NCI-H1436 (cell line): ENCODE measurements around the gene EML5.
"Not testable (repeated sequence)": the region's sequence is repeated elsewhere in the genome, so short reads cannot be mapped to it uniquely, and the experiment has no call there.

Experiments used
- DNase-seq: peaks from one replicate; lab custom pipeline; 2025; lab: John Stamatoyannopoulos, UW

Gene EML5

GRCh38 chr14:88802596-88802995 lies 9.8 kb upstream of the EML5 start:
- no peak for DNase-seq

GRCh38 chr14:88799522-88799921 lies 6.8 kb upstream of the EML5 start:
- no peak for DNase-seq

GRCh38 chr14:88798156-88798555 lies 5.4 kb upstream of the EML5 start:
- DNase-seq, result peak; percentile 53

GRCh38 chr14:88793259-88793625 lies 489 bp upstream of the EML5 start:
- no peak for DNase-seq

- DNase-seq, result peak; percentile 16
These were observed 902 bp downstream of the EML5 start for GRCh38 chr14:88791629-88792472.

- no peak for DNase-seq
These were observed 1.5 kb downstream of the EML5 start for GRCh38 chr14:88791252-88791621.

- no peak for DNase-seq
These were observed 2.1 kb downstream of the EML5 start for GRCh38 chr14:88790501-88791251.

- DNase-seq, result not testable (repeated sequence)
These were observed 3.2 kb downstream of the EML5 start for GRCh38 chr14:88789573-88789972.

- DNase-seq, result no peak
These were observed 6.0 kb downstream of the EML5 start for GRCh38 chr14:88786715-88787114.

GRCh38 chr14:88785911-88786310 lies 6.8 kb downstream of the EML5 start:
- no peak for DNase-seq

- no peak for DNase-seq
These were observed 17.2 kb downstream of the EML5 start for GRCh38 chr14:88775532-88775931.

- DNase-seq, result no peak
These were observed 22.0 kb downstream of the EML5 start for GRCh38 chr14:88770736-88771135.

- DNase-seq, result no peak
These were observed 27.6 kb downstream of the EML5 start for GRCh38 chr14:88765130-88765529.

GRCh38 chr14:88753873-88754272 lies 38.9 kb downstream of the EML5 start:
- no peak for DNase-seq

- no peak for DNase-seq
These were observed 41.8 kb downstream of the EML5 start for GRCh38 chr14:88750945-88751344.

GRCh38 chr14:88750413-88750812 lies 42.3 kb downstream of the EML5 start:
- no peak for DNase-seq

GRCh38 chr14:88749139-88749538 lies 43.6 kb downstream of the EML5 start:
- DNase-seq, result no peak

GRCh38 chr14:88748288-88748687 lies 44.5 kb downstream of the EML5 start:
- no peak for DNase-seq

GRCh38 chr14:88746052-88746451 lies 46.7 kb downstream of the EML5 start:
- DNase-seq, result no peak

GRCh38 chr14:88737245-88737644 lies 55.5 kb downstream of the EML5 start:
- no peak for DNase-seq

- no peak for DNase-seq
These were observed 59.6 kb downstream of the EML5 start for GRCh38 chr14:88733121-88733520.

GRCh38 chr14:88729159-88729558 lies 63.6 kb downstream of the EML5 start:
- no peak for DNase-seq

- DNase-seq, result no peak
These were observed 65.7 kb downstream of the EML5 start for GRCh38 chr14:88727057-88727456.
